GM23338 (cell line): ENCODE data around the gene EPB41L4A. TPM values are rescaled to one million over a fixed set of nuclear protein-coding genes. Genes with fewer than 3 reads are reported as not detected.

Experiments used
- ATAC-seq: fragments of 200-7000 bp; cut with Tn5 transposase; 3 replicates; pipeline ENCODE4 v1.9.1; 2020
- DNase-seq: peaks from one replicate; pipeline ENCODE4 v3.0.0-alpha.2; 2015; ENCODE audit warnings: low spot score
- H2AFZ ChIP-seq: fragments of 200-600 bp; sonication (generic); 2 replicates; pipeline ENCODE4 v1.8.0; 2016; ENCODE audit warnings: antibody characterized with exemption, mild to moderate bottlenecking, moderate library complexity
- H3F3A ChIP-seq: fragments of 200-600 bp; sonication (generic); replicated peaks from 2 replicates; pipeline ENCODE4 v1.8.0; 2017; ENCODE audit warnings: antibody characterized with exemption, mixed run types, low read depth
- H3K27ac ChIP-seq: fragments of 200-600 bp; sonication (generic); 2 replicates; pipeline ENCODE4 v1.6.1; 2016; ENCODE audit warnings: low read depth
- H3K27me3 ChIP-seq: fragments of 200-600 bp; sonication (generic); 2 replicates; pipeline ENCODE4 v1.8.0; 2016; ENCODE audit warnings: mild to moderate bottlenecking, mixed run types, moderate library complexity; ENCODE audit not compliant: insufficient read depth
- H3K36me3 ChIP-seq: fragments of 200-600 bp; sonication (generic); 2 replicates; pipeline ENCODE4 v1.8.0; 2016; ENCODE audit warnings: mild to moderate bottlenecking; ENCODE audit not compliant: insufficient read depth
- H3K4me1 ChIP-seq: fragments of 200-600 bp; sonication (generic); 2 replicates; pipeline ENCODE4 v1.8.0; 2016; ENCODE audit warnings: mild to moderate bottlenecking, moderate library complexity; ENCODE audit not compliant: insufficient read depth
- H3K4me2 ChIP-seq: fragments of 200-600 bp; sonication (generic); 2 replicates; pipeline ENCODE4 v1.7.1; 2017; ENCODE audit warnings: mixed run types
- H3K4me3 ChIP-seq: fragments of 200-600 bp; sonication (generic); 2 replicates; pipeline ENCODE4 v1.6.1; 2016; ENCODE audit warnings: mixed run types
- H3K79me2 ChIP-seq: fragments of 200-600 bp; sonication (generic); replicated peaks from 2 replicates; pipeline ENCODE4 v1.8.0; 2017; ENCODE audit warnings: mild to moderate bottlenecking; ENCODE audit not compliant: insufficient read depth
- H3K9me2 ChIP-seq: fragments of 200-600 bp; sonication (generic); 2 replicates; pipeline ENCODE4 v1.8.0; 2017; ENCODE audit not compliant: insufficient read depth
- H4K20me1 ChIP-seq: fragments of 200-600 bp; sonication (generic); replicated peaks from 2 replicates; pipeline ENCODE4 v1.8.0; 2017; ENCODE audit warnings: mild to moderate bottlenecking; ENCODE audit not compliant: insufficient read depth
- H3K27ac Mint-ChIP-seq: 2 replicates; pipeline ENCODE4 v1.8.0; 2020; ENCODE audit warnings: inconsistent platforms, mild to moderate bottlenecking, moderate library complexity, mixed read lengths
- H3K27me3 Mint-ChIP-seq: 3 replicates; pipeline ENCODE4 v1.8.0; 2022; ENCODE audit warnings: low read depth, mild to moderate bottlenecking, moderate library complexity, mixed read lengths, inconsistent platforms; ENCODE audit not compliant: insufficient read depth, poor library complexity
- H3K36me3 Mint-ChIP-seq: 3 replicates; pipeline ENCODE4 v1.8.0; 2021; ENCODE audit warnings: low read depth, mild to moderate bottlenecking, inconsistent platforms, moderate library complexity, mixed read lengths
- H3K4me1 Mint-ChIP-seq: 3 replicates; pipeline ENCODE4 v1.8.0; 2020; ENCODE audit warnings: mild to moderate bottlenecking, inconsistent platforms, mixed read lengths
- H3K4me3 Mint-ChIP-seq: 3 replicates; pipeline ENCODE4 v1.8.0; 2021; ENCODE audit warnings: moderate library complexity, mild to moderate bottlenecking, inconsistent platforms, mixed read lengths
- H3K9me3 Mint-ChIP-seq: 3 replicates; pipeline ENCODE4 v1.8.0; 2020; ENCODE audit warnings: moderate library complexity, mild to moderate bottlenecking, inconsistent platforms, mixed read lengths
- ETS1 ChIP-seq: IDR thresholded peaks from 2 replicates; pipeline ENCODE4 v1.6.1; 2016; ENCODE audit warnings: antibody characterized with exemption
- POLR2AphosphoS5 ChIP-seq: IDR thresholded peaks from 2 replicates; pipeline ENCODE4 v1.6.1; 2016; ENCODE audit warnings: antibody characterized with exemption, low read depth
- STAT1 ChIP-seq: IDR thresholded peaks from one replicate; pipeline ENCODE4 v1.6.1; 2016; ENCODE audit warnings: antibody characterized with exemption; ENCODE audit not compliant: unreplicated experiment
- ZNF462 ChIP-seq: fragments of 250-450 bp; sonication (Bioruptor Pico); IDR thresholded peaks from 2 replicates; pipeline ENCODE4 v1.5.0; 2020; ENCODE audit warnings: mild to moderate bottlenecking, moderate library complexity
- polyA plus RNA-seq: library from polyadenylated mRNA; unstranded; fragments of >200 nt; fragmentation: Nextera tagmentation; extraction: Ambion mirVana; gene quantifications from 2 replicates; pipeline ENCODE4 v1.2.1, GENCODE V29; 2016
- total RNA-seq: library from RNA; depleted of rRNA; stranded (reverse); fragments of >200 nt; shearing (Covaris generic); gene quantifications from 2 replicates; pipeline ENCODE4 v1.2.3, GENCODE V29; 2014

Gene EPB41L4A
- total and polyA plus RNA-seq, 2 experiments from 2014 or later = 5.7 to 6.0 TPM

- peaks cover 6% of the 10 kb centered on the region for H3K79me2 ChIP-seq
- no peaks in the 10 kb centered on the region for H4K20me1 ChIP-seq
- Mint-ChIP-seq H3K4me3 (no peak overlapping the region), H3K36me3 (peaks cover 4% of the 10 kb centered on the region; the same call in 2 of the 3 replicates), H3K27me3 (peaks cover 8% of the 10 kb centered on the region), H3K4me1 (peaks cover 6% of the 10 kb centered on the region; the same call in 2 of the 3 replicates), H3K27ac (no peak overlapping the region), H3K9me3 (no peaks in the 10 kb centered on the region)
- no peaks in the 10 kb centered on the region for H3F3A ChIP-seq
- no peaks in the 10 kb centered on the region for H3K9me2 ChIP-seq
- no peak overlapping the region for H3K4me3 ChIP-seq
- no peak for TF ChIP-seq ZNF462 (CRISPR knock-in tag)
- TF ChIP-seq ETS1 = no peak
- no peak for TF ChIP-seq STAT1
- no peak for TF ChIP-seq POLR2AphosphoS5
- DNase-seq (no peak), ATAC-seq (no peak)
- H3K27ac ChIP-seq = no peak overlapping the region
- no peaks in the 10 kb centered on the region; the same call in 1 of the 2 replicates for H3K36me3 ChIP-seq
- no peak overlapping the region; the same call in 1 of the 2 replicates for H2AFZ ChIP-seq
- peaks cover 4% of the 10 kb centered on the region; the same call in 1 of the 2 replicates for H3K4me1 ChIP-seq
- no peaks in the 10 kb centered on the region for H3K27me3 ChIP-seq
- H3K4me2 ChIP-seq = no peak overlapping the region
These were observed 262.9 kb downstream of the EPB41L4A start for GRCh38 chr5:112156211-112156610.
